PFSK-1 (cell line): ENCODE results near the gene GRWD1.

Experiments
- FOXP2 ChIP-seq: optimal IDR thresholded peaks from 2 replicates; pipeline ENCODE3; 2011; ENCODE audit warnings: borderline replicate concordance, control low read depth, inconsistent platforms; ENCODE audit not compliant: insufficient read depth; ENCODE audit errors: extremely low read length, extremely low read depth
- POLR2AphosphoS5 ChIP-seq: IDR thresholded peaks from 2 replicates; pipeline ENCODE4 v1.6.1; 2012; ENCODE audit warnings: low read depth, mild to moderate bottlenecking, control low read depth, low read length, moderate library complexity
- REST ChIP-seq, 2 experiments: IDR thresholded peaks; 2 replicates each; pipeline versions ENCODE4 v1.6.1 to v1.8.0; 2011 to 2012; ENCODE audit warnings: low read depth in 2 of 2, low read length in 2 of 2, control low read depth in 1 of 2, inconsistent platforms in 1 of 2, mild to moderate bottlenecking in 1 of 2, moderate library complexity in 1 of 2; ENCODE audit not compliant: insufficient read depth in 1 of 2
- SIN3A ChIP-seq: IDR thresholded peaks from 2 replicates; pipeline ENCODE4 v1.6.1; 2012; ENCODE audit warnings: mild to moderate bottlenecking, low read length, moderate library complexity, borderline replicate concordance; ENCODE audit not compliant: insufficient read depth
- TAF1 ChIP-seq: IDR thresholded peaks from 2 replicates; pipeline ENCODE4 v1.6.1; 2012; ENCODE audit warnings: low read length, control low read depth, borderline replicate concordance; ENCODE audit not compliant: insufficient read depth

GRCh38 chr19:48478339-48479256 lies 32.8 kb downstream of the GRWD1 start:
- TF ChIP-seq REST (IDR thresholded peaks at IDR 0.05; ENCODE audit: insufficient read depth in 1 of 2, low read depth in 2 of 2, low read length in 2 of 2) (no peak), TAF1 (no peak), POLR2AphosphoS5 (no peak), SIN3A (no peak), FOXP2 (no peak)
